CD8-positive, alpha-beta memory T cell (primary cell): Measurements from ENCODE around the gene MUC20. TPM values are rescaled to one million over a fixed set of nuclear protein-coding genes. Genes with fewer than 3 reads are reported as not detected.

Experiments used
- CTCF ChIA-PET: fragments of 350-600 bp; sonication (Branson Sonifier 250); formaldehyde crosslinking; loops from one replicate; lab custom pipeline; 2021; ENCODE audit warnings: antibody characterized with exemption; lab: Charles Lee
- POLR2A ChIA-PET: fragments of 350-600 bp; sonication (Branson Sonifier 250); formaldehyde crosslinking; loops from one replicate; lab custom pipeline; 2021; ENCODE audit warnings: antibody characterized with exemption; lab: Charles Lee
- DNase-seq, 5 donors: peaks; one replicate each; pipeline versions ENCODE4 v3.0.0 to v3.0.0-alpha.2; 2020 to 2022; ENCODE audit warnings: mixed read lengths in 1 of 5
- H3K27ac ChIP-seq: one replicate; pipeline ENCODE4 v1.7.0; 2013; ENCODE audit warnings: low read depth, mild to moderate bottlenecking, low read length, moderate library complexity
- H3K27me3 ChIP-seq: 2 replicates; pipeline ENCODE4 v1.7.0; 2013; ENCODE audit warnings: low read length, mild to moderate bottlenecking; ENCODE audit not compliant: insufficient read depth, poor library complexity, severe bottlenecking
- H3K36me3 ChIP-seq: 2 replicates; pipeline ENCODE4 v1.7.0; 2013; ENCODE audit warnings: mild to moderate bottlenecking, low read length, moderate library complexity; ENCODE audit not compliant: insufficient read depth
- H3K4me1 ChIP-seq: 2 replicates; pipeline ENCODE4 v1.7.0; 2013; ENCODE audit warnings: mild to moderate bottlenecking, low read length, moderate library complexity; ENCODE audit not compliant: insufficient read depth
- H3K4me3 ChIP-seq: 2 replicates; pipeline ENCODE4 v1.7.0; 2013; ENCODE audit warnings: mild to moderate bottlenecking, low read length
- H3K9me3 ChIP-seq: 2 replicates; pipeline ENCODE4 v1.7.0; 2013; ENCODE audit warnings: mild to moderate bottlenecking, low read length
- H3K27ac Mint-ChIP-seq, 8 donors: one replicate each; pipeline ENCODE4 v1.8.0; 2020 to 2021; ENCODE audit warnings: mixed read lengths in 8 of 8, mild to moderate bottlenecking in 6 of 8, inconsistent platforms in 3 of 8, moderate library complexity in 3 of 8
- H3K27me3 Mint-ChIP-seq, 2 donors: one replicate each; pipeline ENCODE4 v1.8.0; 2020 to 2021; ENCODE audit warnings: mixed read lengths in 2 of 2, mild to moderate bottlenecking in 1 of 2, moderate library complexity in 1 of 2
- H3K36me3 Mint-ChIP-seq, 3 donors: one replicate each; pipeline ENCODE4 v1.8.0; 2020 to 2021; ENCODE audit warnings: mixed read lengths in 3 of 3, inconsistent platforms in 1 of 3, mild to moderate bottlenecking in 1 of 3
- H3K4me1 Mint-ChIP-seq, 3 donors: one replicate each; pipeline ENCODE4 v1.8.0; 2020 to 2021; ENCODE audit warnings: mixed read lengths in 3 of 3, inconsistent platforms in 1 of 3, mild to moderate bottlenecking in 1 of 3
- H3K4me3 Mint-ChIP-seq, 7 donors: one replicate each; pipeline ENCODE4 v1.8.0; 2020 to 2021; ENCODE audit warnings: mixed read lengths in 7 of 7, mild to moderate bottlenecking in 6 of 7, moderate library complexity in 4 of 7, inconsistent platforms in 2 of 7
- H3K9me3 Mint-ChIP-seq, 5 donors: one replicate each; pipeline ENCODE4 v1.8.0; 2020 to 2022; ENCODE audit warnings: mixed read lengths in 5 of 5, mild to moderate bottlenecking in 3 of 5, moderate library complexity in 2 of 5, inconsistent platforms in 1 of 5
- polyA plus RNA-seq: library from polyadenylated mRNA; unstranded; fragments of 300-500 nt; fragmentation: Illumina TruSeq; gene quantifications from one replicate; pipeline ENCODE4 v1.2.3, GENCODE V29; 2021
- total RNA-seq, 2 experiments: library from RNA; stranded (reverse); gene quantifications; one replicate each; pipeline ENCODE4 v1.2.3, GENCODE V29; 2021

MUC20 gene
- total and polyA plus RNA-seq, 3 experiments from 2014 or later: 0.95 to 0.96 TPM; not detected in 1

- DNase-seq: no peak
- Mint-ChIP-seq H3K4me1 (peaks cover 0 to 6% (median 4%) of the 10 kb centered on the region in 3 donors), H3K9me3 (no peaks in the 10 kb centered on the region), H3K27ac (peak overlapping the region in 2 of 8 donors; percentile 0 to 18), H3K4me3 (no peak overlapping the region), H3K27me3 (no peaks in the 10 kb centered on the region), H3K36me3 (peaks cover 4 to 26% (median 13%) of the 10 kb centered on the region in 3 donors)
- H3K4me1 ChIP-seq: no peaks in the 10 kb centered on the region
- peak overlapping the region; percentile 32 for H3K27ac ChIP-seq
- no peak overlapping the region for H3K4me3 ChIP-seq
- ChIA-PET CTCF (no interaction called here), POLR2A (no interaction called here)
- H3K27me3 ChIP-seq: no peaks in the 10 kb centered on the region
- no peaks in the 10 kb centered on the region for H3K9me3 ChIP-seq
- peaks cover 12% of the 10 kb centered on the region for H3K36me3 ChIP-seq
Observed at GRCh38 chr3:195698325-195698646, 22.5 kb upstream of the MUC20 start.

- Histone ChIP-seq H3K4me3 (no peak overlapping the region), H3K27ac (no peak overlapping the region), H3K36me3 (peaks cover 8% of the 10 kb centered on the region), H3K9me3 (no peaks in the 10 kb centered on the region), H3K27me3 (no peaks in the 10 kb centered on the region), H3K4me1 (no peaks in the 10 kb centered on the region)
- Mint-ChIP-seq H3K27ac (peak overlapping the region in 3 of 8 donors; percentile 12 to 48 (median 47)), H3K4me3 (no peak overlapping the region), H3K9me3 (no peaks in the 10 kb centered on the region), H3K4me1 (peaks cover 0 to 6% (median 4%) of the 10 kb centered on the region in 3 donors), H3K27me3 (no peaks in the 10 kb centered on the region), H3K36me3 (peaks cover 4 to 23% (median 11%) of the 10 kb centered on the region in 3 donors)
- CTCF ChIA-PET: no interaction called here
- DNase-seq: no peak
- POLR2A ChIA-PET: no interaction called here
Observed at GRCh38 chr3:195698647-195699387, 22.0 kb upstream of the MUC20 start.

DNA sequence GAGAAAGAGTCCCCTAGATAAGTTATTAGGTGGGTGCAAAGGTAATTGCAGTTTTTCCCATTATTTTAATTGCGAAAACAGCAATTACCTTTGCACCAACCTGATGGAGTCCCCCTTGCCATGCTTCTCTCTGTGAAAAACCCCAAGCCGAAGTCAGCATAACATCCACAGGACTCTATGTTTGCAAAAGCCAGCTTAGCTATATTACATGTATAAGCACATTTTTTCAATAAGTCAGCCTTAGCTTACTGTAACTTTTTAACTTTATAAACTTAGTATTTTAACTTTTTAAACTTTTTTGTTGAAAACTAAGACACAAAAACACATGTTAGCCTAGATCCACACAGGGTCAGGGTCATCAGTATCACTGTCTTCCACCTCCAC is 21.4 kb upstream of the MUC20 start:
- Histone ChIP-seq H3K9me3 (no peaks in the 10 kb centered on the region), H3K27ac (no peak overlapping the region), H3K4me3 (no peak overlapping the region), H3K4me1 (no peaks in the 10 kb centered on the region), H3K36me3 (peaks cover 2% of the 10 kb centered on the region), H3K27me3 (no peaks in the 10 kb centered on the region)
- Mint-ChIP-seq H3K4me3 (no peak overlapping the region), H3K36me3 (peaks cover 4 to 18% (median 9%) of the 10 kb centered on the region in 3 donors), H3K27me3 (no peaks in the 10 kb centered on the region), H3K9me3 (no peaks in the 10 kb centered on the region), H3K27ac (peak overlapping the region in 1 of 8 donors; percentile 19), H3K4me1 (peaks cover 0 to 6% (median 4%) of the 10 kb centered on the region in 3 donors)
- ChIA-PET POLR2A (no interaction called here), CTCF (no interaction called here)
- no peak for DNase-seq

- no peak overlapping the region for H3K4me3 ChIP-seq
- peak overlapping the region in 1 of 8 donors; percentile 19 for H3K27ac Mint-ChIP-seq
- H3K36me3 ChIP-seq: no peaks in the 10 kb centered on the region
- ChIA-PET CTCF (no interaction called here), POLR2A (no interaction called here)
- H3K27ac ChIP-seq: no peak overlapping the region
- DNase-seq: no peak
- no peaks in the 10 kb centered on the region for H3K27me3 Mint-ChIP-seq
- no peaks in the 10 kb centered on the region for H3K27me3 ChIP-seq
- H3K4me1 ChIP-seq: no peaks in the 10 kb centered on the region
- H3K9me3 ChIP-seq: no peaks in the 10 kb centered on the region
- peaks cover 0 to 6% (median 4%) of the 10 kb centered on the region in 3 donors for H3K4me1 Mint-ChIP-seq
- peaks cover 4 to 16% (median 9%) of the 10 kb centered on the region in 3 donors for H3K36me3 Mint-ChIP-seq
- no peaks in the 10 kb centered on the region for H3K9me3 Mint-ChIP-seq
- H3K4me3 Mint-ChIP-seq: no peak overlapping the region
Observed at GRCh38 chr3:195699860-195700259, 20.9 kb upstream of the MUC20 start.

GRCh38 chr3:195700319-195700718 is 20.5 kb upstream of the MUC20 start:
- ChIA-PET CTCF (interaction anchor here (1.0 kb wide), 1 partner anchor 95 kb away, joined by 3 read pairs; no protein-coding TSS in a partner anchor), POLR2A (no interaction called here)
- Histone ChIP-seq H3K27me3 (no peaks in the 10 kb centered on the region), H3K36me3 (no peaks in the 10 kb centered on the region), H3K4me3 (no peak overlapping the region), H3K9me3 (no peaks in the 10 kb centered on the region), H3K27ac (no peak overlapping the region), H3K4me1 (no peaks in the 10 kb centered on the region)
- no peak overlapping the region for H3K4me3 Mint-ChIP-seq
- DNase-seq: no peak
- H3K27me3 Mint-ChIP-seq: no peaks in the 10 kb centered on the region
- no peak overlapping the region for H3K27ac Mint-ChIP-seq
- H3K9me3 Mint-ChIP-seq: no peaks in the 10 kb centered on the region
- peaks cover 4 to 13% (median 8%) of the 10 kb centered on the region in 3 donors for H3K36me3 Mint-ChIP-seq
- H3K4me1 Mint-ChIP-seq: peaks cover 0 to 6% (median 4%) of the 10 kb centered on the region in 3 donors

- Histone ChIP-seq H3K9me3 (no peaks in the 10 kb centered on the region), H3K27me3 (no peaks in the 10 kb centered on the region), H3K36me3 (no peaks in the 10 kb centered on the region), H3K27ac (no peak overlapping the region), H3K4me1 (no peaks in the 10 kb centered on the region), H3K4me3 (no peak overlapping the region)
- DNase-seq: no peak
- Mint-ChIP-seq H3K27me3 (no peaks in the 10 kb centered on the region), H3K36me3 (peaks cover 0 to 8% (median 7%) of the 10 kb centered on the region in 3 donors), H3K9me3 (no peaks in the 10 kb centered on the region), H3K27ac (peak overlapping the region in 3 of 8 donors; percentile 20 to 50 (median 24)), H3K4me3 (no peak overlapping the region), H3K4me1 (peaks cover 0 to 4% (median under 1%) of the 10 kb centered on the region in 3 donors)
- ChIA-PET POLR2A (no interaction called here), CTCF (interaction anchor here (1.0 kb wide), 1 partner anchor 94 kb away, joined by 3 read pairs; no protein-coding TSS in a partner anchor)
Observed at GRCh38 chr3:195701042-195701915, 19.5 kb upstream of the MUC20 start.

DNA sequence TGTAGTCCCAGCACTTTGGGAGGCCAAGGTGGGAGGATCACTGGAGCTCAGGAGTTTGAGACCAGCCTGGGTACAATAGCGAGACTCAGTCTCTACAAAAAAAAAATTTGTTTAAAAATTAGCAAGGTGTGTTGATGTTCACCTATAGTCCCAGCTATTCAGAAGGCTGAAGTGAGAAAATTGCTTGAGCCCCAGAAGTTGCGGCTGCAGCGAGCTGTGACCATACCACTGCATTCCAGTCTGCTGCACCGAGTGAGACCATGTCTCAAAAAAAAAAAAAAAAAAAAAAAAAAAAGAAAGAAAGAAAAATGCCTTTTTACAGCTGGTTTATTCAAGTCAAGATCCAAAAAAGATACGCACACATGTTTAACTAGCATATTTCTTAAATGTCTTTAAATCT is 17.0 kb upstream of the MUC20 start:
- H3K27ac ChIP-seq: no peak overlapping the region
- Mint-ChIP-seq H3K4me3 (no peak overlapping the region), H3K36me3 (peaks cover under 1 to 5% (median 3%) of the 10 kb centered on the region in 3 donors), H3K9me3 (no peaks in the 10 kb centered on the region), H3K4me1 (peaks cover 0 to 4% (median 0%) of the 10 kb centered on the region in 3 donors), H3K27me3 (no peaks in the 10 kb centered on the region), H3K27ac (no peak overlapping the region)
- no peak overlapping the region for H3K4me3 ChIP-seq
- H3K4me1 ChIP-seq: no peaks in the 10 kb centered on the region
- H3K9me3 ChIP-seq: no peaks in the 10 kb centered on the region
- POLR2A ChIA-PET: interaction anchor here (0.7 kb wide), 1 partner anchor 35 kb away, joined by 7 read pairs; no protein-coding TSS in a partner anchor
- CTCF ChIA-PET: interaction anchor here (0.6 kb wide), 1 partner anchor 212 kb away, joined by 3 read pairs; no protein-coding TSS in a partner anchor
- peak in 1 of 5 donors; percentile 23 for DNase-seq
- peaks cover 7% of the 10 kb centered on the region for H3K36me3 ChIP-seq
- no peaks in the 10 kb centered on the region for H3K27me3 ChIP-seq
